GM21619 (cell line): ENCODE data around the gene CACNA1C.

Source experiments
- ATAC-seq: cut with Tn5 transposase; IDR thresholded peaks from one replicate; pipeline ENCODE4 v1.9.1; 2021; ENCODE audit not compliant: unreplicated experiment

CACNA1C gene

DNA sequence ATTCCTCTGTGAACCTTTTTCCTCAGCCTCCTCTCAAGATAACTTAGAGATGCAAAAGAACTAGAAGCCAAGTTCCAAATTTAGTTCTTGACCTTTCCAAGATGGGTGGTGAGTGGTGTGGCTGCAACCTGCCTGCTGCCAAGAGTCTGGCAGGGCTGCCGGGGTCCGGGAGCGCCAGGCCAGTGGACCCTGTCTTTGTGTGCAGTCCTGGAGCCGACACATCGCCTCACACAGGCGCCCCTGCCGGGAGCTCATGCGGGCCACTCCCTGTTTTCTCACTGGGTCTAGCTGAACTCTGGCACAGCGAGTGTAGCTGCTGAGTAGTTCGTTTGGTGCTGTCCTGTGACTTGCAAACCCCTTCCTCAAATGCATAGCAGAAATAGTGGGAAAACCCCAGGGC, 84.9 kb downstream of the CACNA1C start:
- no peak for ATAC-seq

DNA sequence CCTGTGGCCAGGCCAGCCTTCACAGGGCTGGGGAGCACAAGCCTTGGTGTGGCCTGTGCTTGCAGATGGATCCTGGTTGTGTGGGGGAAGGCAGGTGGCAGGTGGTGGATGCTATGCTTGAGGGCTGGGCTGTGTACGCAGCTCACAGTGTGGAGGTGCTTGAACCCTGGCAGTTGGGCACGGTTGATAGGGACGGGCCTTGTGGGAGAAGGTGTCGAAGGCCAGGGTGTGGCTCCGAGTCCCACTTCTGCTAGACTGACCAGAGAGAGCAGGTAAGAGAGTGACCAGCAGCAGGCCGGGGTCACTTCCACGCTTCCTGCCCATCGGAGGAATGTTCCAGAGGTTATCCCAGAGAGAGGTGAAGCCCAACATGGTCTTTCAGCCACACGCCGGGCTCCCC, 85.5 kb downstream of the CACNA1C start:
- no peak for ATAC-seq

DNA sequence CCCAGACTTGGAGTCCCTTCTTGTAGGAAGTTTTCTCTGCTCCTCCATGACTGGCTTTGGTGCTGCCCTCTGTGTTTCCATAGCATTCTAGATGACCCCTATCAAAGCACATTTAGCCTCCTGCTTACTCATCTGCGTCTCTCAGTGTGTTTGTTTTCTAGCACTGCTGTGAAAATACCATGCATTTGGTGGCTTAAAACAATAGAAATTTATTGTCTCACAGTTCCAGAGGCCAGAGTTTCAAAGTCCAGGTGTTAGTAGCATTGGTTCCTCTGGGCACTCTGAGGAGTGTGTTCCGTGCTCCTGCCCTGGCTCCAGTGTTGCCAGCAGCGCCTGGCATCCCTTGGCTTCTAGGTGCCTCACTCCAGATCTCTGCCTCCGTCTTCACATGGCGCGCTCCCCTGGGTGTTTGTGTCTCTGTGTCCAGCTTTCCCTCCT, 86.1 kb downstream of the CACNA1C start:
- no peak for ATAC-seq

DNA sequence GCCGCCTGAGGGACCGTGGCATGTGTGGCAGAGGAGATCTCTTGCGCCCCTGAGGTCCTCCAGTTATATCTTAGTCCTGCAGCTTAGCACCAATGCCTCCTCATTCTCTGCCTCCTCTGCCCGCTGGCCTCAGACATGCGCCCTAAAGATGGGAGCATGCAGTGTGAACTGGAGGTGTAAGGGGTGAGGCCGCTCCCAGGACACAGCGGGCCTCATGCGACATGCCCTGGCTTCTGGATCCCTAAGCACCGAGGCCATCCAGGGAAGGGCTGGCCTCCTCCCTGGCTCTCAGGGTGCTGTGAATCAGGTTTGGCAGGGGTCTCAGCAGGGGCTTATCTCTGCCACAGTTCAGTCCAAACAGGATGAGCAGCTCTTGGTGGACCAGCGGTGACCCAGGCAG, 86.9 kb downstream of the CACNA1C start:
- ATAC-seq = no peak

DNA sequence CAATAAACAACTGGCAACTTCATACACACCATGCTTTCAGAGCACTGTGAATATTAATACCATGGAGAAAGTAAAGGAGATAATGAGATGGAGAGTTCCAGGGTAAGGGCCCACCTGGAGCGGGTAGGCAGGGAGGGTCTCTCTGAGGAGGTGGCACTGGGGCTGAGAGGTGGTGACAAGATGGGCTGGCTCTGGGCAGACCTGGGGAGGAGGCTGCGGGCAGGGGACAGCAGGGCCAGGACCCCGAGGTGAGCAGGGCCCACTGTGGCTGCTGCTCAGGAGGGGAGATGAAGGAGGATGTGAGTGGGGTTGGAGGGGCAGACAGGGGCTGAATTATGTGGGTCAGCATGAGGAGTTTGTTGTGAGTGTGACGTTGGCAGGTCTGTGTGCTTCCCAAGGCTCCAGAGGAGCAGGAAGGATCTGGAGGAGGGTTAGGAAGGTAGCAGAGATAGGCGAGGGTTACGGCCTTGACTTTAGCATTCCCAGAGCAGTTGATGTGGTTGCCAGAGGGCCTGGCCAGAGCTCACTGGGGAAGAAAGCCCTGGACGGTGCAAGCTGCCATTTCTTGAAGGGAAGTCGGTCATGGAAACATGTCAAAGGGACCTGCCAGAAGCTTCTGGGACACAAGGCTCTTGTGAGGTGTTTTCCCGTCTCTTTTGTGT, 88.2 kb downstream of the CACNA1C start:
- ATAC-seq = no peak

DNA sequence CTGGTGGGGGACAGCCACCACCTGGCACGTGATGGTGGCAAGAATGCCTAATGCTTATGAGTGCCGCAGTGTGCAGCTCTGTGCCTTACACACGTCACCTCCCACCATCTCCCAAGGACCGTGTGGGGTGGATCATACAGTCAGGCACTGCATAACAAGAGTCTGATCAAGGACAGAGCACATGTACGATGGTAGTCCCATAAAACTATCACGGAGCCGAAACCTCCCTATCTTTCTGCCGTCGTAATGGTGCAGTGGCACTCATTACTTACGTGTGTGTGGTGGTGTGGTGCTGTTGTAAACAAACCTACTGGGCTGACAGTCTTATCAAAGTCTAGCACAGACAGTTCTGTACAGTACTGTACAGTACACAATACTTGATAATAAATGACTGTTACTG, 89.3 kb downstream of the CACNA1C start:
- ATAC-seq = no peak

DNA sequence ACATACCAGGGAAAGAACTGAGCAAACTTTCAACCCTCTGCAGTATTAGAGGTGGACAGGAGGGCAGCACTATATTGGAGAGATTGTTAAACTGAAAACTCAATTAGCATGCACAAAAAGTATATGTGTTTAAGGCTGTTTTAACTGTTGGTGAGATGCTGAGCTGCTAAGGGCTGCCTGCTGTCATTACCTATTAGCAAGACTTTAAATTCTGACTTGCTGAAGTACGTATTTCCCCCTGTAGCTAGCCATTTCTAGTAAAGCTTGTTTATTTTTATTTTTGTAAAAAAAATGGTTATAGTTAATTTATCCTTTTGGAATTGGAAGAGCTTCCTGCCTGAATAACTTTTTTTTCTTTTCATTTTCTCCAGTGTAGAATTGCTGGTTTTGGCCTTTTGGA, 92.2 kb downstream of the CACNA1C start:
- ATAC-seq = no peak

DNA sequence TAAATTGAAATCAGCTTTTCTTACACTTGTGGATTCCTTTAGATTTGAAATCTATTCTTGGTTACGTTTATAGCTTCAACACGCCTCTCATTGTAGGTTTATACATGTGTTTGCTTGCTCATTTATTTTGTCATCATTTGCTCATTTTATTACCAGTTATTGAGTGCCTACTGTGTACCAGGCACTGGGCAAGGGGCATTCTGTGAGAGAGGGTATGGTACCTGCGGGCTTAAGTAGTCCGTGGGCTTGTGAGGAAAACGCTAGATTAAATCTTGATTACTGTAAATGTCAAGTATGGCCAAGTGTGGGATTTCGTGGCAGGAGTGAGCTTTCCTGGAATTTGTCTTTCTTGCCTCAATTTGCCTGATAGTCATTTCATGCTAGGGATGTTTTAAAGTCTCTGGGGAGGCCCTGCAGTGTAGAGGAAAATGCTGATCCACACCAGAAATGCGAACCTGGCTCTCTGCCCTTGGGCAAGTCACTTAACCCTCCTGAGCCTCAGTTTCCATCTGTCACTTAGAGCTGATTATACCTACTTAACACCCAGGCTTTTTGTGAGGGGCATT, 92.7 kb downstream of the CACNA1C start:
- no peak for ATAC-seq

DNA sequence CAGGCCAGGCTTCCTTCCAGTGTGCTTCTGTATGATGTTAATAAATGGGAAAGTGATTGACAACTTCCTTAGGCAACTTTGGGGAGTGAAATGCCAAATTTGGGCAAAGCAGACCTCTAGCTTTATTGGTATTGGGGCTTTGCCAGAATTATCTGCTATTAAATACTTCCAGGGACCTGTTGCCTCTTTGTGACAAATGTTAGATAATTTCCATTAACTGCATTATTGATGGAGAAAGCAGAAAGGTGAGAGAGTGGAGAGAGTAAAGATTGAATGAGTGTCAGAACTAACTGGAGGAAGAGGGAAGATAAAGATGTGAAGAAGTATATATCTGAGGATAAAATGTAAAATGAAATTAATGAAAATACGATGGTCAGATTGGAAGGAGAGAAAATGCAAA, 94.5 kb downstream of the CACNA1C start:
- ATAC-seq = no peak

DNA sequence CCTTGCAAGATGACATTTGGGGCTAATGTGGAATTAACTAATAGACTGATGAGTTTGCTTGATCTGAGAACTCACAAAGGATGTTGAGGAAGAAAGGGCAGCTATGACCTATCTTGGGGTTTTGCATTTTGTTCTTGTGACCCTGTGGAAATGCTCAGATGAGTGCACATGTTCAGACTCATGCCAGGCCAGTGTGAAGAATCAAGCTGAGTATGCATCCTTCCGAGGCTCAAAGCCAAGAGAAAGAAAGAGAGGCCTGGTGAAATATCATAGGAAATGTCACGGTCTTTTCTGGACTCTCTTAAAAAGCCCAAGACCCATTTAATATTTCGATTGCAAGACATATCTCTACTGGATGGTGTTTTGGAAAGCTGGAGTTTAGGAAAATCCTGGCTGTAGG, 96.3 kb downstream of the CACNA1C start:
- no peak for ATAC-seq

DNA sequence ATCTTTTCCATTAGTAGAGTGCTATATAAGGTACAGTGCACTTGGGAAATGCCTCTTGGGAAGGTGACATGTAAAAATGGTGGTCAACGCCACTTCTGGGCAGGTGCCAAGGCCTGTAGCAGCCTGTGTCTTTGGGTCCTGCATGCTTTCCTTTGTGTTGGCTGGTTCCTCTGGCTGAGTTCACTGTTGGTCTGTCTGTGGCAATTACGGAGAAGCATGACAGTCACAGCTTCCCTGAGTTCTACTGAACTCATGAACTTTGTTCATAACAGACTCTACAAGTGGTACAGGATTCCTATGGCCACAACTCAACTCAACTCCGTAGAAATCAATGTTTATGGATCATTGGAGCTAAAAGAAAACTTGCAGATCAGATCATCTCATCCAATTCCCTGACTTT, 98.0 kb downstream of the CACNA1C start:
- no peak for ATAC-seq

DNA sequence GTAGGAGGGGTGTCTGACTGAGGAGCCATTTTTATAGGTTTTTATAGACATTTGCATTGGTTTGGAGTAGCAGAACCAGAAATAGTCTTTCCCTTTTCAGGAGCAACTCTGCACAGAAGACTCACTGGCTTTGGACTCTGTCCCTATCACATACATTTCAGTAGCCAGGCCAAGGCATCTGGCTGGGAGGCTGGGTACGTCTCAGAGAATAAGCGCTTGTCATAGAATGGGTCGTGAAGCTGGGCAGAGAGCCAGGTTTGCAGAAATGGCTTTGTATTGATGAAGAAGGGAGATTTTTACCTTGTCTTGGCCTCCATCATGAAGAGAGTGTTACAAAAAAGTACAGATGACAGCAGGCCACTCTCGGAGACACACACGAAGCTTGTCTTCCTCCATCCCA, 98.6 kb downstream of the CACNA1C start:
- ATAC-seq = no peak

DNA sequence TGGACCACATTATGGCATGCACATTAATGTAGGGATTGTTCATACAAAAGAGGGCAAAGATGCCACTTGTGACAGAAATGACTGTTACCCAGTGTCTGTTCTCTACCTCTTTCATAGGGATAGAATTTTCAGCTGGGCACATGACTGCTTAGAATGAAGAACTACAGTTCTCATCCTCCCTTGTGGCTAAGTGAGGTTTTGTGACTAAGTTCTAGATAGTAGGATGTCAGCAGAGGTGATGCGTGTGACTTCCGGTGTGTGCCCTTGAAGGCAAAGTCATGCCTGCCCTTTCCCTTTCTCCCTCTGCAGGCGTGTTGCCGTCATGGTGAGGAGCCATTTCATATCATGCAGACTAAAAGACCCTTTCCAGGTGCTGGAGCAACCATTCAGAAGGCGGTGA, 99.3 kb downstream of the CACNA1C start:
- ATAC-seq = no peak

DNA sequence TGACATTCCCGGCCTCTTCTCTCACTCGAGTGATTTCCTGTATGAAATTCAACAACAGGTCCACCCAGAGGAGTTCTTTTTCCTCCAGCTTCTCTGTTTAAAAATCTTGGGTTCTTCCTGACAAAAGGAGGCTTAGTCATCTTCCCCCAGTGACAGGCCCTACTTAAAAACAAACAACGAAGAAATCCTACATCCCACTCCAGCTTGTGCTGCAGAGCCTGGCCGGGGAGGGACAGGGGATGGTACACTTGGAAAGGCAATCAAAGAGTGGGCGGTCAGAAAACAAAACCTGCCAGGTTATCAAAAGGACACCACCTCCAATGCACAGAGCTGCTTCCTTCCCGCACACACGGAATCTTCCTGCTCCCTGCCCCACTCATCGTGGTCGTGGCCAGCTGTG, 101.3 kb downstream of the CACNA1C start:
- ATAC-seq = no peak

DNA sequence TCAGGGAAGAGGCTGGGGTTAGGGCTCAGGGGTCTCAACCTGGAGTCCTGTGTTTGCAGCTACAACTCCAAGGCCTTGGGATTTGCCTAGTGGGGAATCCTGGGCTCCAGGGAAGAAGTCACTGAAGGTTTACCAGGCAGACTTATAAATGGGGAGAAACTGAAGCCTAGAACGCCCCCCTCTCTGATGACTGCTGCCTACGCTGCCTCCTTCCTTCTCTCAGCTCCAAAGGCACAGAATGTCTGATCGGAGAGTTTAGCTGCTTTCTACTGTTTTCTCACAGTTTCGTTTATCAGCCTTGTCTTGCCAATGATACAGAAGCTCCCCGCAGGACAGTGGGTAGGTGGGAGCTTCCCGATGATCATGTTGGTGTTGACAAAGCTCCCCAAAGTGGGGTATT, 101.7 kb downstream of the CACNA1C start:
- ATAC-seq = no peak

DNA sequence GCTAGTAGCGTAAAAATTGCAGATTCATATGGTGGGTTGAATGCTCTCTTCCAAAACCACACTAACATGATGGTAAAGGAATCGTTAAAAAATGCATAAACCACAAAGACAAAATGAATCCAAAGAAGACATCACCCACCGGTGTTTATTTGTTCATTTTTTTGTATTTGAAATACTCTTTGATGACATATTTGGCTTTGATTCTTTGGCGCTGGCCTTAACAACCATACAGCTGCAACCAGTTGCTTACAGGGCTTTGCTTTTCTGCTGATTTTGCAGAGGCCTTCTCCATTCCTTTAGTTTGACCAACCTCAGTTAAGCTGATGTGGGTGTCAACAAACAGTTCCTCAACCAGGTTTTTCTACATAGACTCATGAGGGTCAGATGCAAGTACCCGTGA, 103.5 kb downstream of the CACNA1C start:
- no peak for ATAC-seq

DNA sequence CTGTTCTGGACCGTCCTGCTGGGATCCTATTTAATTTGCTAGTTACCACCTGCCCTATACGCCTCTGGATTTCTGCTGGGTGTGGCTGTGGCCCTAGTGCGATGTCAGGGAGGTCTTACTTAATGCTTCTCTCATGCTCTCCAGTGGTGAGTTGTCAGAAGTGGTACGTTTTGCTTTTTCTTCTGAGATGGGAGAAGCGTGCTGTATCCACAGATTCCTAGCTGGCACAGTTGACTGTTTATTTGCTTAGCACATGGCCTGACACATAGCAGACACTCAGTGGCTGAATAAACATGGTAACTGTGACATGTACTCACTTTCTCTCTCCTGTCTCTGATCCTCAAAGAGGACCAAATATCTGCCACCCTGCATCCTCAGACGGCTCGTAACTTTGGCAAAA, 107.3 kb downstream of the CACNA1C start:
- ATAC-seq = no peak

DNA sequence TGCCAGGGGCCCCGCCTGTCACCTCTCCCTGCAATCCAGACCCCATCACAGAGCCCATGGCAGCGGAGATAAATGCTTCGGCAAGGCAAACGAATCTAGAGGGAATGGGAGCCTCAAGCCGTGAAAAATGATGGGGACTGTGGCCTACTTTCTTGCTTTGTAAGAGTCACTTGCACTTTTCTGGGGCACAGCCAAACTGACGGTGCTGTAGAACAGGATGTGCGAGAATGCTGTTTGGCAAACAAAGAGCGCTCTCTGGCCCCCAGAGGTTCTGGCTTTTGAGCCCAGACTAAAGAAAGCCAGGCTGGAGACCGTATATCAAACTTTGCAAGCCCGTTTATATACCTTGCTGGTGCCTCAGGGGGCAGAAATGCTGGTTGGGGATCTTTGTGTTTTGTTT, 108.7 kb downstream of the CACNA1C start:
- ATAC-seq = no peak

DNA sequence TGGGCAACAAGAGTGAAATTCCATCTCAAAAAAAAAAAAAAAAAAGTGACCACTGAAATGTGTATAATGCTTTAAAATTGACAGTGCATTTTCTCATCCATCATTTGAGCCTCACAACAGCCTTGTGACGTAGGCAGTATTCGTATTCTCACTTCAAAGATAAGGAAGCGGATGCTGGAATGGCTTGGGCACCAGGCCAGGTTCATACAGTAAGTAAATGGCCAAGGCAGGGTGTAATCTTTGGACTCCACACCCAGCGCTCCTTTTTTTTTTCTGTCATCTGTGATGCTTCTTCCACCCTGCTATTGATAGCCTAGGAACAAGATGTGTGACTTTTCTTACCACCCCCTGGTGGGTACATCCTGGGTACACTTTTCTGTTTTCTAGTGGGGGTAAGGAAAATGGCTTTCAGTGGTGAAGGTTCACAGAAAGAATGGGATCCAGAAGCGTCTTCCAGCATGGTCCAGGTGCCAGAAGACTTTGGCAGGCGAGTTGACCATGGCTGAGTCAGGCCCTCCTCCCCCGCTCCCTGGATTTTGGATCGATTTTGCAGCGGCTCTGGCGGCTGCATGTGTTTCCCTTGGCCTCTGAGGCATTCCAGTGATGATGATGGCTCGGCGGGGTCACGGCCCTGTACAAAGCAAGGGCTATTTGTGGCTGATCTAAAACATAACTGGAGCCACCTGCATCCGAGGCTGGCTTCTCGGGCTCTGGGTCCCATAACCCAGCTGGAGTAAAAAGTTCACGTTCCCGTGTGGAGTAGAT, 110.6 kb downstream of the CACNA1C start:
- ATAC-seq = no peak

DNA sequence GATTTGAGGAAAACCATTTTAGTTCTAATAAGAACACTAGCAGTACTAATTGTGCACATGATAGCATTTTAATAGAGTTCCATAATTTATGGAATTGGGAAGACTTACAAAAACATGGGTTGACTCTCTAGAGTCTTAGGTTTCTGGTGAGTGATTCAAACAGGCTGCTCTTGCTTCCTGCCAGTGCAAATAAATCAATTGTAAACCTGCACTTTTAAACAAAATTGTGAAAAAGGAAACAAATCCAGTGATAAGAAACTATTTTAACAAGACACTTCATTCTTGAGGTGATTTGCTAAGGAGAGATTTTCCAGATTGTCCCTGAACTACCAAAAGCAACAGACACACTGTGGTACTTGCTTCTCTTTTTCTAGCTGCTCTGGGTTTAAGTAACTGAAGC, 112.2 kb downstream of the CACNA1C start:
- no peak for ATAC-seq

DNA sequence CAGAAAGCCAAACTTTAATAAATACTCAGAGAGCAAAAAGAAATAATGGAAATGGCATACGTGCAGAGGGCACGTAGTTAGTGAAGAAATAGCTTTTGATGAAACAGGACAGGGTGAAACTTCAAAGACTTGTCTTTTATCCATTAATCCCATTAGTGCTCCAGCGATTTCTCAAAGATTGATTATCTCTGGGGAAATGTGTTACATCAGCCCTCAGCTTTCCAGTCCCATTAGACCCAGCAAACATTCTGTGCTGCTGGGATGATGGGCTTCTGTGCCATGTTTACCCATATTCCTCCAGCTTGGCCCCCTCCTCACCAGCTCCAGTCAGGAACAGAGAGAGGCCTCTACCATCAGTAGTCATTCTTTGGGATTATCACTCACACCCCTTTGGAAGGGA, 113.1 kb downstream of the CACNA1C start:
- no peak for ATAC-seq

DNA sequence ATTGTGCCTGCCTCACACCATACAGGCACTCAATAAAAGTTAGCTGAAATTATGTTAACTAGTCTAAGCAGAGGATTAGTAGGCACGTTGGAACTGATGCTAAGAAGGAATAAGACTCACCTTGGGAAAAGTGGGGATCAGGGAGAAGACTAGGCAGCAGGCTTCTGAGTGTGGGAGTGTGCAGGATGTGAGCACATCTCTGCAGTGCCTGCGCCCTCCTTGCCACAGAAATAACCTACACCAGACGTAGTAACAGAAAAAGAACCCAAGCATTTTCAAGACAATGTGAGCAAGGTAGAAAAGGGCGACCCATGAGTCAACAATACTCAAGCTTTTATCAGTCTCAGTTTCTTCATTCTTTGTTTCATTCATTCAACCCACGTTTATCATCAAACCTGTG, 113.9 kb downstream of the CACNA1C start:
- no peak for ATAC-seq

DNA sequence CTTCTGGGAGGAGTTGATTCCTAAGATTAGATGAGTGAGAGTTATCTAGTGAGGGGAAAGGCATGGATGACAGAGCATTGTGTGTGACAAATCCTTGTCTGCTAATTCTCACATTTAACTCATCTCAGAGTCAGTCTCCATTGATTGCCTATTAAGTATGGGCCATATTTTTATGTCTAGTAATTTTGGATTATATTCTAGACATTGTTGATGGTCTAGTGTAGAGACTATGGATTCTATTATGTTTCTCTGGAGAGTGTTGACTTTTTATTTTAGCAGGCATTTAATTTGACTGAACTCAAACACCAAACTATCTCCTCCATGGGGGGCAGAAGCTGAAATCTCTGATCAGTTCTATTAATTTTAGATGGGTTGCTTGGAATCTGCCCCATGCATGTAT, 114.4 kb downstream of the CACNA1C start:
- ATAC-seq = no peak
